HepG2 (cell line): ENCODE results near the gene BBLN.

ENCODE experiments used
- NFRKB ChIP-seq: fragments of 450-650 bp; IDR thresholded peaks from 2 replicates; pipeline ENCODE4 v1.6.1; 2017
- POLR2AphosphoS5 ChIP-seq: IDR thresholded peaks from 2 replicates; pipeline ENCODE4 v1.6.1; 2012; ENCODE audit warnings: low read depth, low read length

- TF ChIP-seq NFRKB (no peak), POLR2AphosphoS5 (no peak)
These were observed 39.9 kb upstream of the BBLN start for GRCh38 chr9:128120061-128120740.
